Ecto neural progenitor cell (in vitro differentiated cells): ENCODE data around the gene CLEC7A.

Experiments used
- DNase-seq: peaks from one replicate; pipeline ENCODE4 v3.0.0-alpha.2; 2018; ENCODE audit warnings: low spot score

CLEC7A gene

GRCh38 chr12:10130042-10130441 lies at the start of gene CLEC7A:
Gene CLEC7A, minus strand, starts transcription at chr12:10130199. Its CDS starts 117 bp downstream, at chr12:10130082.
- DNase-seq = no peak

GRCh38 chr12:10179776-10180181 lies 49.8 kb upstream of the CLEC7A start:
- no peak for DNase-seq

- no peak for DNase-seq
These were observed 48.8 kb upstream of the CLEC7A start, which contains the start of gene TMEM52B for GRCh38 chr12:10178821-10179220. Gene TMEM52B, plus strand, starts transcription at chr12:10179032. Its CDS starts 543 bp downstream, at chr12:10179575.

- no peak for DNase-seq
These were observed 46.0 kb upstream of the CLEC7A start for GRCh38 chr12:10175846-10176636.

- no peak for DNase-seq
These were observed 45.1 kb upstream of the CLEC7A start for GRCh38 chr12:10174986-10175614.

GRCh38 chr12:10171973-10172728 lies 42.2 kb upstream of the CLEC7A start, which contains the start of gene OLR1:
Gene OLR1, minus strand, starts transcription at chr12:10172132. Its CDS starts 55 bp downstream, at chr12:10172077.
- DNase-seq = no peak

- DNase-seq = no peak
These were observed 40.2 kb upstream of the CLEC7A start for GRCh38 chr12:10170216-10170615.

- no peak for DNase-seq
These were observed 39.1 kb upstream of the CLEC7A start for GRCh38 chr12:10169104-10169503.

- no peak for DNase-seq
These were observed 37.6 kb upstream of the CLEC7A start for GRCh38 chr12:10167599-10167998.

GRCh38 chr12:10165421-10165820 lies 35.4 kb upstream of the CLEC7A start:
- no peak for DNase-seq

GRCh38 chr12:10163084-10163483 lies 33.1 kb upstream of the CLEC7A start:
- DNase-seq = no peak

- DNase-seq = no peak
These were observed 30.8 kb upstream of the CLEC7A start for GRCh38 chr12:10160617-10161385.

- DNase-seq = no peak
These were observed 29.3 kb upstream of the CLEC7A start for GRCh38 chr12:10159280-10159679.

- no peak for DNase-seq
These were observed 28.4 kb upstream of the CLEC7A start for GRCh38 chr12:10158406-10158805.

- DNase-seq = no peak
These were observed 26.0 kb upstream of the CLEC7A start for GRCh38 chr12:10155966-10156365.

- DNase-seq = no peak
These were observed 24.1 kb upstream of the CLEC7A start for GRCh38 chr12:10154145-10154496.

GRCh38 chr12:10153271-10154144 lies 23.5 kb upstream of the CLEC7A start:
- peak; percentile 87 for DNase-seq

- DNase-seq = no peak
These were observed 21.6 kb upstream of the CLEC7A start for GRCh38 chr12:10151621-10152020.

- no peak for DNase-seq
These were observed 17.9 kb upstream of the CLEC7A start for GRCh38 chr12:10147714-10148403.

GRCh38 chr12:10142976-10143589 lies 13.1 kb upstream of the CLEC7A start:
- no peak for DNase-seq
